Nucleus accumbens (tissue), 56 donors: Measurements from ENCODE around the gene ALKBH1.
"Not testable (repeated sequence)": the region's sequence is repeated elsewhere in the genome, so short reads cannot be mapped to it uniquely, and the experiment has no call there.

ENCODE experiments used
- DNase-seq, 56 donors: peaks; one replicate each; lab custom pipeline; 2025; lab: John Stamatoyannopoulos, UW

The ALKBH1 gene

DNA sequence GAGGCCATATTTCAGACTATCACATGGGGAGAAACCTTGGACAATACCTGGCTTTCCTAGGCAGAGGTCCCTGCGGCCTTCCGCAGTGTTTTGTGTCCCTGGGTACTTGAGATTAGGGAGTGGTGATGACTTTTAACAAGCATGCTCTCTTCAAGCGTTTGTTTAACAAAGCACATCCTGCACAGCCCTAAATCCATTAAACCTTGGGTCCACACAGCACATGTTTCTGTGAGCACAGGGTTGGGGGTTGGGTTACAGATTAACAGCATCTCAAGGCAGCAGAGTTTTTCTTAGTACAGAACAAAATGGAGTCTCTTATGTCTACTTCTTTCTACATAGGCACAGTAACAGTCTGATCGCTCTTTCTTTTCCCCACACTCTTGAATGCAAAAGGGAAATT is 72.0 kb downstream of the ALKBH1 start:
- DNase-seq = not testable (repeated sequence)

DNA sequence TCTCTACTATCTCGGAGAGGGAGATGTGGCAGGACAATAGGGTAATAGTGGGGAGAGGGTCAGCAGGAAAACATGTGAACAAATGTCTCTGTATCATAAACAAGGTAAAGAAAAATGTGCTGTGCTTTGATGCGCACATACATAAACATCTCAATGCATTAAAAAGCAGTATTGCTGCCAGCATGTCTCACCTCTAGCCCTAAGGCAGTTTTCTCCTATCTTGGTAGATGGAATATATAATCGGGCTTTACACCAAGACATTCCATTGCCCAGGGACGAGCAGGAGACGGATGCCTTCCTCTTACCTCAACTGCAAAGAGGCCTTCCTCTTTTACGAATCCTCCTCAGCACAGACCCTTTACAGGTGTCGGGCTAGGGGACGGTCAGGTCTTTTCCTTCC is 72.4 kb downstream of the ALKBH1 start:
- DNase-seq = not testable (repeated sequence)

GRCh38 chr14:77630111-77630510 is 77.7 kb downstream of the ALKBH1 start:
- no peak for DNase-seq

DNA sequence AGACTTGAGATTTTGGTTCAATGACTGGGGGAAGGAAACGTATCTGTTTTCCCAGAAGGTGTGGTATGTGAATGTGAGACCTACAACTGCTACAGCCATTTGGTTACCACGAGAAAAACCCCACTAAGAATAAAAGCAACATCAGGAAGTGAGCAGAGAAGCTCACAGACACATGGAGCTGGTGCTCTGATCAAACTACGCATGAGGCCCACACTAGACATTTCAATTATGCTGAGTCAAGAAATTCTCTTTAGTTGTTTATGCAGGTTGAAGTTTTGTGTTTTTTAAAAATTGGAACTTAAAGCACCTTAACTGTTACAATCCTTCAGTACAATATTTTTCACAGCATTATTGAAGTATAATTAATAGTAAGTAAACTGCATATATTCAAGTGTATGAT is 82.5 kb downstream of the ALKBH1 start:
- no peak for DNase-seq

- no peak for DNase-seq
Observed at GRCh38 chr14:77623201-77623600, 84.6 kb downstream of the ALKBH1 start.
